ENCODE results near the gene BRD3. TPM values are rescaled to one million over a fixed set of nuclear protein-coding genes. Genes with fewer than 3 reads are reported as not detected.
"Not testable (repeated sequence)": the region's sequence is repeated elsewhere in the genome, so short reads cannot be mapped to it uniquely, and the experiment has no call there.

BRD3 gene
- 24.6 TPM for total RNA-seq

- ATAC-seq (peak; percentile 85), DNase-seq (ENCODE audit: low spot score) (peak; percentile 88)
Measured at GRCh38 chr9:134067904-134068743, at the start of gene BRD3. Gene BRD3, minus strand, starts transcription at chr9:134068026. Its CDS starts 14,549 bp downstream, at chr9:134053477.

DNA sequence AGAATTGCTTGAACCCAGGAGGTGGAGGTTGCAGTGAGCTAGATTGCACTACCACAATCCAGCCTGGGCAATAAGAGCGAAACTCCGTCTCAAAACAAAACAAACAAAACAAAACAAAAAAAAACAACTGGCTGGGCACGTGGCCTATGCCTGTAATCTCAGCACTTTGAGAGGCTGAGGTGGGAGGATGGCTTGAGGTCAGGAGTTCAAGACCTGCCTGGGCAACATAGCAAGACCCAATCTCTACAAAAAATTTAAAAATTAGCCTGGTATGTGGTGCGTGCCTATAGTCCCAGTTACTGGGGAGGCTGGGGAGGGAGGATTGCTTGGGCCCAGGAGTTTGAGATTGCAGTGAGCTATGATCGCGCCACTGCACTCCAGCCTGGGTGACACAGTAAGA, 44.7 kb upstream of the BRD3 start:
- DNase-seq (ENCODE audit: low spot score) = no peak
- no peak for ATAC-seq

DNA sequence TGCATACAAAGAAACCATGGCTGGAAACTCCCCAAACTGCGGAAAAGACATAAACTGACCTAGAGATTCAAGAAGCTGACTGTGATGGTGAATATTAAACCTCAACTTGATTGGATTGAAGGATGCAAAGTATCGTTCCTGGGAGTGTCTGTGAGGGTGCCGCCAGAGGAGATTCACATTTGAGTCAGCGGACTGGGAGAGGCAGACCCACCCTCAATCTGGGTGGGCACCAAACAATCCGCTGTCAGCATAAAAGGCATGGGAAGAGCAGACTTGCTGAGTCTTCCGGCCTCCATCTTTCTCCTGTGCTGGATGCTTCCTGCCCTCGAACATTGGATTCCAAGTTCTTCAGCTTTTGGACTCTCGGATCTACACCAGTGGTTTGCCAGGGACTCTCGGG, 43.2 kb upstream of the BRD3 start:
- ATAC-seq (no peak), DNase-seq (ENCODE audit: low spot score) (no peak)

DNA sequence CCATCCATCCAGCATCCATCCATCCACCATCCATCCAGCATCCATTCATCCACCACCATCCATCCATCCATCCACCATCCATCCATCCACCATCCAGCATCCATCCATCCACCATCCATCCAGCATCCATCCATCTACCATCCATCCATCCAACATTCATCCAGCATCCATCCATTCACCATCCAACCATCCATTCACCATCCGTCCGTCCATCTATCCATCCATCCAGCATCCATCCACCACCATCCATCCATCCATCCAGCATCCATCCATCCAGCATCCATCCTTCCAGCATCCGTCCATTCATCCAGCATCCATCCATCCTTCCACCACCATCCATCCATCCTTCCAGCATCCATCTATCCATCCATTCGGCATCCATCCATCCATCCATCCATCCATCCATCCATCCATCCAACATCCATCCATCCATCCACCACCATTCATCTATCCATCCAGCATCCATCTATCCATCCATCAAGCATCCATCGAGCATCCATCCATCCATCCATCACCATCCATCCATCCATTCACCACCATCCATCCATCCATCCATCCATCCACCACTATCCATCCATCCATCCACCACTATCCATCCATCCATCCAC, 35.7 kb upstream of the BRD3 start:
- DNase-seq (ENCODE audit: low spot score) = no peak
- ATAC-seq = no peak

GRCh38 chr9:134101623-134102149, 33.9 kb upstream of the BRD3 start:
- DNase-seq (ENCODE audit: low spot score) = no peak
- peak; percentile 17 for ATAC-seq

- ATAC-seq; DNase-seq (ENCODE audit: low spot score): not testable (repeated sequence)
Measured at GRCh38 chr9:134101133-134101532, 33.3 kb upstream of the BRD3 start.

DNA sequence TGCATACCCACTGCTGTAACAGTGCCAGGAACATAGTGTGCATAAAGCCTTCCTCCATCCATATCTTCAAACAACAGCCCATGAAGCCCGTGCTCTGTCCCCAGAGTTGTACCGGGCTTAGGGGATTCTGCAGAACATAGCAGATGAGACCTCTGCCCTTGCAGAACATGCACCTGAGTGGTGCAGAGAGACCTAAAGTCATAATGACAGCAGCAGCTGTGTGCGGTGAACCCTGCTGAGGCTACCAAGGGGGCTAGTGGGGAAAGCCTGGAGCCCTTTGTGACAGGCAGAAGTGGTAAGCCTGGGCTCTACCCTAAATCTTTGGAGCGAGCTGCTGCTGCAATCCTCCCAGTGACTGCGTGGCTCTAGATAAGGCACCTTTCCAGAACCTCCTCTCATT, 32.2 kb upstream of the BRD3 start:
- DNase-seq (ENCODE audit: low spot score) (no peak), ATAC-seq (no peak)

- ATAC-seq = peak; percentile 99
Measured at GRCh38 chr9:134099123-134099761, 31.4 kb upstream of the BRD3 start.

DNA sequence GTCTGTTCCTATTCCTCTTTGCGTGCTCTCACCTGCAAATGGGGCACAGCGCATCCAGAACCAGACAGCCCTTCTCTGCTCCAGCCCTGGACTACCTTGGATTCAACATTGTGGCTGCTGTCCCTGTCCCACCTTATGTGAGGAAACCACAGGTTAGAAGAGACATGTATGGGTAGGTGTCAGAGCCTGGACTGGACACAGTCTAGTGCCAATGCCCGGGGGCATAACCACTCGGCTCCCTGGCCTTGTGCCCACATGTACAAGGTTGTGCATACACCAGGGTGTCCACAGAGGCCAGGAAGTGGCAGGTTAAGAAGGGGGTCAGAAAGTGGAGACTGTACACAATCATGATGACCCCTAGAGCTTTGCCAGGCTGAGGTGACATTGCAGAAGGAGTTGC, 22.1 kb upstream of the BRD3 start:
- no peak for ATAC-seq
- no peak for DNase-seq (ENCODE audit: low spot score)

More at GRCh38 chr9:134099123-134099761, 31.4 kb upstream of the BRD3 start:
- peak; percentile 60 for DNase-seq (ENCODE audit: low spot score)

DNA sequence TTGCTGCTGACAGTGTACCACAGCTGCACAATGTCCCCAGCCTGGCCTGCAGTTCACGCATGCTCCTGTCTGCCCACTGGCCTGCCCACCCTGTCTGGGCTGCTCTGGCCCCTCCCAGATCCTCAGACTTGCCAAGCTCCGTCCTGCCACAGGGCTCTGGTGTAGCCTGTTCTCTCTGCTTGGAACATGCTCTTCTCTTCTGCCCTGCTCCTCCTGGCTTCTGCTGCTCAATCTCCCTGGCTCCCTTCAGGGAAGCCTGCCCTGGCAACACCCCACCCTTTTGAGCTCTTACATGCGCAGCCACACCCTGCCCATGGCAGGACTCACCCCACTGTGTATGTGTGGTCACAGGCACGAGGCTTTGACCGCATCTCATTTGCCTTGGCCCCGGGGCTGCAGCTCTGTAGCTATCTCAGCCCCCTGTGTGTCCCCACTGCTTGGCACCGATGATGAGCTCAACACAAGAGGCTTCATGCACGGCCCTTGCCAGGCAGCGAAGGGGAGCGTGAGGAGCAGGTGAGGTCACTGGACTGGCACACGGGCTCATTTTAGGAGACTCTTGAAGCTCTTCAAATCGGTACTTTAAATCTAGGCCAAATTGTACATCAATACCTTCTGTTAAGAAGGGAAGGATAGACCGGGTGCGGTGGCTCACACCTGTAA, 20.4 kb upstream of the BRD3 start:
- no peak for ATAC-seq
- no peak for DNase-seq (ENCODE audit: low spot score)

DNA sequence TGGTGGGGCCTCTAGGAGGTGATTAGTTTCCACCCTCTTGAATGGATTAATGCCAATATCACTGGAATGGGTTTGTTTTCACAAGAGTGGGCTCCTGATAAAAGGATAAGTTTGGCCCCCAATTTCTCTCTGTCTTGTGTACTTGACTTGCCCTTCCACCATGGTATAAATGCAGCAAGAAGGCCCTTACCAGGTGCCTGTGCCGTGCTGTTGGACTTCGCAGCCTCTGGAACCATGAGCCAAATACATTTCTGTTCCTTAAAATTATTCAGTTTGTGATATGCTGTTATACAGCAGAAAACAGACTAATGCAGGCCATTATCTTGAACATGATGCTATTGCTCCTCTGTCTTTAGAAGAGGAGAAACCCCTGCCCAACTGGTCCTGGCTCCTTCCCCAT, 17.8 kb upstream of the BRD3 start:
- ATAC-seq = no peak
- DNase-seq (ENCODE audit: low spot score) = no peak

DNA sequence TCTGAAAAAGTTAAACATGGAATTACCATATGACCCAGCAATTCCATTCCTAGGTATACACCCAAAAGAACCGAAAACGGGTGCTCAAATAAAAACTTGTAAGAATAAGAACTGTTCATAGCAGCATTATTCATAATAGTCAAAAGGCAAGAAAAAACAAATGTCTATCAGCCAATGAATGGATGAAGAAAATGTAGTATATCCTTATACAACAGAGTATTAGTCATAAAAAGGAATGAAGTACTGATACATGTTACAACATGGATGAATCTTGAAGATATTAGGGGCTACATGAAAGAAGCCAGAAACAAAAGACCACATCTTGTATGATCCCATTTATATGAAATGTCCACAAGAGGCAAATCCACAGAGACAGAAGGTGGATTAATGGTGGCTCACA, 15.6 kb upstream of the BRD3 start:
- ATAC-seq (no peak), DNase-seq (ENCODE audit: low spot score) (no peak)

DNA sequence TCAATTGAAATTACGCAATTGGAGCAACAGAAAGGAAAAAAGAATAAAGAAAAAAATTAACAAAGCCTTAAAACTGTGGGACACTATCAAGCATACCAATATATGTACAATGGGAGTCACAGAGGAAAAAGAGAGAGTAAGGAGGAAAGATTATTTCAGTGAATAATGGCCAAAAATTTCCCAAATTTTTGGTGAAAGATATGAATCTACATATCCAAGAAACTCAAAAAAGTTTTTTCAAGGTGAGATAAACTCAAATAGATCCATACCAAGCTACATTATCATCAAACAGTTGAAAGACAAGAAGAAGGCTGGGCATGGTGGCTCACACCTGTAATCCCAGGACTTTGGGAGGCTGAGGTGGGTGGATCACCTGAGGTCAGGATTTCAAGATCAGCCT, 8.8 kb upstream of the BRD3 start:
- ATAC-seq (no peak), DNase-seq (ENCODE audit: low spot score) (no peak)

DNA sequence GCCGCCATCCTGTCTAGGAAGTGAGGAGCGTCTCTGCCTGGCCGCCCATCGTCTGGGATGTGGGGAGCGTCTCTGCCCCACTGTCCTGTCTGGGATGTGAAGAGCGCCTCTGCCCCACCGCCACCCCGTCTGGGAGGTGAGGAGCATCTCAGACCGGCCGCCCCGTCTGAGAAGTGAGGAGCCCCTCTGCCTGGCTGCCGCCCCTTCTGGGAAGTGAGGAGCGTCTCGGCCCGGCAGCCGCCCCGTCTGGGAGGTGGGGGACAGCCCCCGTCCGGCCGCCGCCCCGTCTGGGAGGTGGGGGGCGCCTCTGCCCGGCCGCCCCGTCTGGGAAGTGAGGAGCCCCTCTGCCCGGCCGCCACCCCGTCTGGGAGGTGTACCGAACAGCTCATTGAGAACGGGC, 7.9 kb upstream of the BRD3 start:
- not testable (repeated sequence) for ATAC-seq; DNase-seq (ENCODE audit: low spot score)

DNA sequence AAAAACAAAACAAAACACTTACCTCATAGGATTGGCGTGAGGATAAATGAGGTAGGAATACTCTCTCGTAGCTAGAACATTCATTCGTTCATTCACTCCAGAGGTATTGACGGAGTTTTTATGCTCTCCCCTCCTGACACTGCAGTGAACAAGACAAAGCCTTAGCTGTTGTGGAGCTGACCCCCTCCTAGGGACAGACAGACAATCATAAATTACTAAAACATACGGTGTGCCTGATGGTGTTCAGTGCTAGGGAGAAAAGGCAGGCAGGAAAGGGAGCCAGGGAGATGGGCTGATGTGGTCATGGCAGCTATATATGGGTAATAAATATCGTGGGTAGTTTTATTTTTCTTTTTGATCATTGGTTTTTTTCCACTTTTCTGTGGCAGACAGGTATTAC, 5.7 kb upstream of the BRD3 start:
- DNase-seq (ENCODE audit: low spot score) (no peak), ATAC-seq (no peak)

DNA sequence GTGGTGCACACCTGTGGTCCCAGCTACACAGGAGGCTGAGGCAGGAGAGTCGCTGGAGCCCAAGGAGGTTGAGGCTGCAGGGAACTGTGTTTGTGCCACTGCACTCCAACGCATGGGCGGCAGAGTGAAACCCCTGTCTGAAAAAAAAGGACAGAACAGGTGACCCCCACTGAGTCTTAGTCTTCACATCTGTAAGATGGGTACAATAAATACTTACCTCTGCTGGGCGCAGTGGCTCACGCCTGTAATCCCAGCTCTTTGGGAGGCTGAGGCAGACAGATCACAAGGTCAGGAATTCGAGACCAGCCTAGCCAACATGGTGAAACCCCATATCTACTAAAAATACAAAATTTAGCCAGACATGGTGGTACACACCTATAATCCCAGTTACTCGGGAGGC, 4.9 kb upstream of the BRD3 start:
- not testable (repeated sequence) for ATAC-seq; DNase-seq (ENCODE audit: low spot score)

DNA sequence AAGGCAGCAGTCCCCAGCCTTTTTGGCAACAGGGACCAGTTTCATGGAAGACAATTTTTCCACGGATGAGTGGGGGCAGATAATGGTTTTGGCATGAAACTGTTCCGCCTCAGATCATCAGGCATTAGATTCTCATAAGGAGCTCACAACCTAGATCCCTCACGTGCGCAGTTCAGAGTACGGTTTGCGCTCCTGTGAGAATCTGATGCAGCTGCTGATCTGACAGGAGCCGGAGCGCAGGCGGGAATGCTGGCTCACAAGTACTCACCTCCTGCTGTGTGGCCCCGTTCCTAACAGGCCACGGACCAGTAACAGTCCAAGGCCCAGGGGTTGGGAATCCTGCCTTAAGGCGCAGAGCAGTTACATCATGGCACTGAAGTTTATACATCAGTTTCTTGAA, 3.3 kb upstream of the BRD3 start:
- ATAC-seq = no peak

GRCh38 chr9:134069480-134070399, 1.9 kb upstream of the BRD3 start:
- no peak for ATAC-seq
- DNase-seq (ENCODE audit: low spot score) = no peak

More for the DNA sequence above, 3.3 kb upstream of the BRD3 start:
- no peak for DNase-seq (ENCODE audit: low spot score)

DNA sequence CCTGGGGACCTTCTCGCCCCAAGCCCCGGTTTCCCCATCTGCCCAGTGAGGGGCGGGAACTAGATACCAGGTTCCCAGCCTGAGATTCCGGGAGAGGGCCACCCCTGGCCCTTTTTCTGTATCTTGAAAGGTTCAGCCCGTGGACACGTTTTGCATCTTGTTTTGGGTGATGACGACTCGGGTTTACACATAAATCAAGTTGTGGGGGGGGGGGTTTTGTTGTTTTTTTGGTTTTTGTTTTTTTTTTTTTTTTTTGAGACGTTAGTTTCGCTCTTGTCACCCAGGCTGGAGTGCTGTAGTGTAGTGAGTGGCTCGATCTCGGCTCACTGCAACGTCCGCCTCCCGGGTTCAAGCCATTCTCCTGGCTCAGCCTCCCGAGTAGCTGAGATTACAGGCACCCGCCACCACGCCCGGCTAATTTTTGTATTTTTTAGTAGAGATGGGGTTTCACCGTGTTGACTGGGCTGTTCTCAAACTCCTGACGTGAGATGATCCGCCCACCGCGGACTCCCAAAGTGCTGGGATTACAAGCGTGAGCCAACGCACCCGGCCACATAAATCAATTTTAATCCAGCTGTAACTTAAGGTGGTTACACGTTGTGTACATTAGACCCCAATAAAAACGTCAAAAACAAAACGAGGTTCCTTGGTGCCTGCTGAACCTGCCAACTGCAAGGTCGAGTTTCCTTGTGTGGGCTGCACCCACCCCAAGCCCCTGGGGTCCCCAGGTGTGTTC, 1.1 kb upstream of the BRD3 start:
- peak; percentile 1 for ATAC-seq

More for the DNA sequence above, 1.1 kb upstream of the BRD3 start:
- DNase-seq (ENCODE audit: low spot score) = no peak

All from left lobe of liver (tissue), 2 donors.